GM18499 (cell line): Measurements from ENCODE around the gene FAR2.
"Not testable (repeated sequence)": the region's sequence is repeated elsewhere in the genome, so short reads cannot be mapped to it uniquely, and the experiment has no call there.

Experiments used
- ATAC-seq: cut with Tn5 transposase; IDR thresholded peaks from one replicate; pipeline ENCODE4 v1.9.1; 2021; ENCODE audit warnings: moderate number of reproducible peaks; ENCODE audit not compliant: insufficient read depth, unreplicated experiment

Gene FAR2

DNA sequence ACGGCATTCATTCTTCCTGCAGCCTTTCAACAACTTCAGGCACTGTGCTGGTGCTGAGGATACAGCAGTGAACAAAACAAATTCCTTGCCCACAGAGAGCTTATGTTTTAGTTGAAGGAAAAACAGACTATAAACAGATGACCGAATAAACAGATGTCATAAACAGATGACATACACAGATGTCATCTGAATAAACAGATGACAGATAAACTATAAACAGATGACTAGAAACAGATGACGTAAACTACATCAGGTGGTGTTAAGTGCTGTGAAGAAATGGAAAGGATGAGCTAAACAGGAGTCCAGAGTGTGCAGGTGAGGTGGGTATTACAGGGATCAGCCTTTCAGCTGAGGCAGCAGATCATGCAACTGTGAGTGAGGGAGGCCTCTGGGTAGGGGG lies 80.9 kb downstream of the FAR2 start:
- no peak for ATAC-seq

GRCh38 chr12:29230800-29231560 lies 81.9 kb downstream of the FAR2 start:
- ATAC-seq: no peak

GRCh38 chr12:29232086-29232485 lies 83.0 kb downstream of the FAR2 start:
- no peak for ATAC-seq

- no peak for ATAC-seq
Observed at GRCh38 chr12:29234552-29234951, 85.5 kb downstream of the FAR2 start.

- ATAC-seq: no peak
Observed at GRCh38 chr12:29234965-29235626, 86.0 kb downstream of the FAR2 start.

DNA sequence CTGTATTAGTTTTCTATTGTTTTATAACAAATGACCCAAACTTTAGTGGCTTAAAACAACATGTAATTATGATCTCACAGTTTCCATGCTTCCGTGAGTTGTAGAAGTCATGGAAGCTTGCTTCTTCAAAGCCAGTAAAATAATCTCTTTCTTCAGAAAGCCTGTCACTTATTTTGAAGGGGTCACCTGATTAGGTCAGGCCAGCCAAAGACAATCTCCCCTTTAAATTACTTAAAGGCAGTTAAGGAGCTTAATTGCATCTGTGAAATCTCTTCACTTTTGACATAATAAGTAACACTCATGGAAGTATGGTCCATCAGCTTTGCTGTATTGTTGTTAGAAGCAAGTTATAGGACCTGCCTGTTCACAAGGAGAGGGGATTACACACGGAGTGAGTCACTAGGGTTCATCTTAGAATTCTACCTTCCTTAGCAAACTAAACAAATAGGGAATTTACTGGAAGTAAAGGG lies 89.8 kb downstream of the FAR2 start:
- ATAC-seq: no peak

GRCh38 chr12:29239336-29239735 lies 90.3 kb downstream of the FAR2 start:
- ATAC-seq: no peak

- no peak for ATAC-seq
Observed at GRCh38 chr12:29240441-29240840, 91.4 kb downstream of the FAR2 start.

DNA sequence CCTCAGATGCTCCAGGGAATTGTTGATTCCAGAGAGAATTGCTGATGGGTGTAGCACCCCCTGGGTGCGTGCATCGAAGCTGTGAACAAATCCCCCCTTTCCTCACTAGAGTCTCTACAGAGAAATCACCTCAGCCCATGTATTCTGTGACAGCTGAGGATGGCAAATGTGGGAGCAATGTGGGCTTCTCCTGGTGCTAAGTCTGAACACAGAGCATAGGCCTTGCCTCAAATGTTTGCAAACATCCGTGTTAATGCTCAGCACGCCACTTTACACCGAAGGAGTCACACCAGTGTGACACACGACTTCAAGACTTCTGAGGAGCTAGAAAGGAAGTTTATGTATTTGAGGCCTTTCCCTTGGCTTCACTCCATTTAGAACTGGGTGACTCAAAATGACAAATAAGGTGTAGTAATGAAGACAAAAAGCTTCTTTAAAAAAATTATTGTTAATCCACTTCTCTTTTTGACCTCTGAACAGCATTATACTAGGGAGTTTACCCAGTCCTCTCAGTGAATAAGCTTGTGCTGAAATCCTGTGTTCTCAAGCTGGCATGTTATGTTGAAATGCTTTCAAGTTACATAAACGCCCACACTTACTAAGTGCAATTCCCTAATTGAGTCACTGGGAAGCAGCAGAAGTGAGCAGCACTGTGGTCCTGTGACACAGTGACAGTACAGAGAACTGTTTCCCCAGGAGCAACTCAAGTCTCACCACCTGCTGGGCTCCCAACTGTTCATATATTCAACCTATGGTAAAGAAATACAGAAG lies 92.9 kb downstream of the FAR2 start:
- ATAC-seq: peak; percentile 85

DNA sequence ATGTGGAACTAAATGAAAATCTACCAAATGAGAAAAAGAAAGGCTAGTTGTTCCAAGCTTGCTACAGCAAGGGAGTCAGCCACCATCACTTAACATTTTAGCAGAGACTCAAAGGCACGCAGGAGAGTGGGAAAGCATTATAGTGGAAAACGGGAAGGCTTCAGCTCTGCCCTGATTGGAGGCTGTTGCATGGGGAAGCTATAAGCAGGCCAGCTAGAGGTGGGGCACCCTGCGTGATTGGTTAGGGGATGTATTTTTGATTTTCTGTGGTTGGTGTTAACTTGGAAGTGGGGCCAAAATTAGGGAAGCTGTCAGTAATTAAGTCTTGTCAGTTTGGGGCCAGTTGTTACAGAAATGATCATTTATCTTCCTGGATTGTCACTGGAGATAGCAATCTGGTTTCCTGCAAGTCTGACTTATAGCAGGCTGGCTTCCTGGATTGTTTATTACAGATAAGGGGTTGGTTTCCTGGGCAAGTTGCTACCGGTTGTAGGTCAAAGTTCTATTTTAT lies 93.9 kb downstream of the FAR2 start:
- no peak for ATAC-seq

GRCh38 chr12:29244159-29244765 lies 95.2 kb downstream of the FAR2 start:
- no peak for ATAC-seq

DNA sequence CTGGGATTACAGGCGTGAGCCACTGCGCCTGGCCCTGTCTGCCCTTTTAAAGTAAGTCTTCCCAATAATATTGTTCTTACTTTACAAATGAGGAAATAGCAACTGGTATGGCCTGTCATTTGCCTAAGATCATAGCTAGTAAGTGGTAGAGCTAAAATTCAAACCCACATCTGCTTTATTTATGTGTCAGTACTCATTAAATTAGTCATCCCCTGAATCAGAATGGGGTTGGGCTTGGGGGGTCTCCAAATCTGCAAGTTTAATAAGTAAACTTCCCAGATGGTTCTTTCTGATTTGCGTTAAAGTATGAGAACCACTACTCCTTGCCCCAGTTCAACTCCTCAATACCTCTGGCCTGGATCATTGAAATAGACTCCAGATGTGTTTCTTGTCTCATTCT lies 96.2 kb downstream of the FAR2 start:
- no peak for ATAC-seq

DNA sequence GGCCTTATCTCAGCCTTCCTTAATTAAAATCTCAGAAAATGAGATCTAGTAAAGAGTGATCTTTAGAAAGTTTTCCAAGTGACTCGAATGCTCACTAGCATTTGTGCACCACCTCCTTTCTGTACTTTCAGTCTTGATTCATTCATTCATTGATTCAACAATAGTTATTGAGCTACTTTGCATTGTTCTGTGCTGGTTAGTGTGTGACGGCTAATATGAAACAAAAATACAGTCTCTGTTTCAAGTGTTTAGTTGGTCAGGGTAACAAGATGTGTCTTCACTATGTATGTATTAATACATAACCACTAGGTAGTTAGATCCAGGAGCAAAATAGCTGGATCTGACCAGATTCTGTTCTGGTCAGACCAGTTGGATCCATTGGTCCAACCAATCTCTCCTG lies 100.9 kb downstream of the FAR2 start:
- ATAC-seq: no peak

- ATAC-seq: no peak
Observed at GRCh38 chr12:29253906-29254625, 105.0 kb downstream of the FAR2 start.

DNA sequence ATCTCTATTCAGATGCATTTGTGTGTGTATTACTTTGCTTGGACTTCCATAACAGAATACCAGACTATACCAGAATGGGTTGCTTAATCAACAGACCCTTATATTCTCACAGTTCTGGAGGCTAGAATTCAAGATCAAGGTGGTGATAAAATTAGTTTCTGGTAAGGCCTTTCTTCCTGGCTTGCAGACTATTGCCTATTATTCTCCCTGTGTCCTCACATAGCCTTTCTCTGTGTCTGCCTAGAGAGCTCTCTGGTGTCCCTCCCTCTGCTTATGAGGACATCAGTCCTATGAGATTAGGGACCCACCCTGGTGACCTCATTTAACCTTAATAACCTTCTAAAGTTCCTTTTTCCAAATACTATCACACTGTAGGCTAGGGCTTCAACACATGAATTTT lies 106.0 kb downstream of the FAR2 start:
- no peak for ATAC-seq

DNA sequence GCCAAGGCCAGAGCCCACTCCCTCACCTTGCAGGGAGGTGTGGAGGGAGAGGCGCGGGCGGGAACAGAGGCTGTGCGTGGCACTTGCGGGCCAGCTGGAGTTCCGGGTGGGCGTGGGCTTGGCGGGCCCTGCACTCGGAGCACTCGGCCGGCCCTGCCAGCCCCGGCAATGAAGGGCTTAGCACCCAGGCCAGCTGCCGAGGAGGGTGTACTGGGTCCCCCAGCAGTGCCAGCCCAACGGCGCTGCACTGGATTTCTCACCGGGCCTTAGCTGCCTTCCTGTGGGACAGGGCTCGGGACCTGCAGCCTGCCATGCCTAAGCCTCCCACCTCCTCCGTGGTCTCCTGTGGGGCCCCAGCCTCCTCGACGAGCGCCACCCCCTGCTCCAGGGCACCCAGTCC lies 107.5 kb downstream of the FAR2 start:
- no peak for ATAC-seq

GRCh38 chr12:29257687-29258086 lies 108.6 kb downstream of the FAR2 start:
- ATAC-seq: not testable (repeated sequence)

- no peak for ATAC-seq
Observed at GRCh38 chr12:29264424-29264823, 115.3 kb downstream of the FAR2 start.

GRCh38 chr12:29269706-29270408 lies 120.8 kb downstream of the FAR2 start:
- ATAC-seq: no peak
